Neural crest cell (in vitro differentiated cells): Measurements from ENCODE around the gene ASTN1. TPM values are rescaled to one million over a fixed set of nuclear protein-coding genes. Genes with fewer than 3 reads are reported as not detected.
"Not testable (repeated sequence)": the region's sequence is repeated elsewhere in the genome, so short reads cannot be mapped to it uniquely, and the experiment has no call there.

Experiments used
- DNase-seq: peaks from one replicate; pipeline ENCODE4 v3.0.0; 2021; ENCODE audit warnings: low read depth, mixed read lengths, low spot score
- H3K27ac Mint-ChIP-seq: one replicate; pipeline ENCODE4 v1.8.0; 2021; ENCODE audit warnings: mild to moderate bottlenecking, mixed read lengths; ENCODE audit not compliant: unreplicated experiment
- H3K27me3 Mint-ChIP-seq: 2 replicates; pipeline ENCODE4 v1.8.0; 2021; ENCODE audit warnings: low read depth, mild to moderate bottlenecking, mixed read lengths
- H3K36me3 Mint-ChIP-seq: 2 replicates; pipeline ENCODE4 v1.8.0; 2021; ENCODE audit warnings: low read depth, mild to moderate bottlenecking, mixed read lengths
- H3K4me1 Mint-ChIP-seq: 2 replicates; pipeline ENCODE4 v1.8.0; 2021; ENCODE audit warnings: mixed read lengths
- H3K4me3 Mint-ChIP-seq: one replicate; pipeline ENCODE4 v1.8.0; 2021; ENCODE audit warnings: mild to moderate bottlenecking, mixed read lengths
- H3K9me3 Mint-ChIP-seq: 2 replicates; pipeline ENCODE4 v1.8.0; 2021; ENCODE audit warnings: mixed read lengths
- CTCF ChIP-seq: fragments of 200-600 bp; sonication (generic); conservative IDR thresholded peaks from 2 replicates; pipeline ENCODE4 v1.5.0; 2021; ENCODE audit warnings: antibody characterized with exemption, mild to moderate bottlenecking
- total RNA-seq: library from RNA; stranded (reverse); gene quantifications from 2 replicates; pipeline ENCODE4 v1.2.1, GENCODE V29; 2021

ASTN1 gene
- total RNA-seq, 1 donor from 2014 or later: 21.8 TPM

- Mint-ChIP-seq H3K9me3 (peaks cover 7% of the 10 kb centered on the region), H3K36me3 (peaks cover 5% of the 10 kb centered on the region), H3K27me3 (no peaks in the 10 kb centered on the region), H3K27ac (no peak overlapping the region), H3K4me3 (no peak overlapping the region), H3K4me1 (peaks cover 17% of the 10 kb centered on the region)
- DNase-seq: no peak
- no peak for TF ChIP-seq CTCF
Measured at GRCh38 chr1:177077006-177077405, 87.5 kb downstream of the ASTN1 start.

- not testable (repeated sequence) for H3K27ac Mint-ChIP-seq, H3K9me3 Mint-ChIP-seq, H3K27me3 Mint-ChIP-seq, H3K36me3 Mint-ChIP-seq, H3K4me3 Mint-ChIP-seq, DNase-seq
- peaks cover 22% of the 10 kb centered on the region for H3K4me1 Mint-ChIP-seq
Measured at GRCh38 chr1:177074811-177075210, 89.7 kb downstream of the ASTN1 start.

GRCh38 chr1:177069490-177069889 is 95.0 kb downstream of the ASTN1 start:
- no peaks in the 10 kb centered on the region for H3K36me3 Mint-ChIP-seq
- H3K4me1 Mint-ChIP-seq: peaks cover 32% of the 10 kb centered on the region
- no peak overlapping the region for H3K4me3 Mint-ChIP-seq
- no peak for DNase-seq
- peaks cover 3% of the 10 kb centered on the region for H3K9me3 Mint-ChIP-seq
- H3K27ac Mint-ChIP-seq: no peak overlapping the region
- TF ChIP-seq CTCF: no peak
- no peaks in the 10 kb centered on the region for H3K27me3 Mint-ChIP-seq

- no peak overlapping the region for H3K4me3 Mint-ChIP-seq
- H3K27ac Mint-ChIP-seq: no peak overlapping the region
- H3K9me3 Mint-ChIP-seq: peaks cover 3% of the 10 kb centered on the region
- DNase-seq: no peak
- H3K36me3 Mint-ChIP-seq: peaks cover 4% of the 10 kb centered on the region
- no peaks in the 10 kb centered on the region for H3K27me3 Mint-ChIP-seq
- H3K4me1 Mint-ChIP-seq: peaks cover 31% of the 10 kb centered on the region
- no peak for TF ChIP-seq CTCF
Measured at GRCh38 chr1:177067752-177068410, 96.6 kb downstream of the ASTN1 start.

- no peak for DNase-seq
- no peak overlapping the region for H3K27ac Mint-ChIP-seq
- no peaks in the 10 kb centered on the region for H3K27me3 Mint-ChIP-seq
- H3K36me3 Mint-ChIP-seq: peaks cover 9% of the 10 kb centered on the region
- H3K4me3 Mint-ChIP-seq: no peak overlapping the region
- H3K9me3 Mint-ChIP-seq: peaks cover 5% of the 10 kb centered on the region
- peaks cover 22% of the 10 kb centered on the region for H3K4me1 Mint-ChIP-seq
- no peak for TF ChIP-seq CTCF
Measured at GRCh38 chr1:177065430-177065829, 99.1 kb downstream of the ASTN1 start.

- Mint-ChIP-seq H3K36me3 (peaks cover 9% of the 10 kb centered on the region), H3K4me3 (no peak overlapping the region), H3K27me3 (no peaks in the 10 kb centered on the region), H3K9me3 (peaks cover 5% of the 10 kb centered on the region), H3K4me1 (peaks cover 14% of the 10 kb centered on the region), H3K27ac (no peak overlapping the region)
- DNase-seq: no peak
- TF ChIP-seq CTCF: no peak
Measured at GRCh38 chr1:177063648-177064047, 100.9 kb downstream of the ASTN1 start.
